Panc1 (cell line): ENCODE results near the gene ROBO3.

Experiments used
- CTCF ChIP-seq: fragments of 450-650 bp; IDR thresholded peaks from 2 replicates; pipeline ENCODE4 v1.5.1; 2017; ENCODE audit warnings: mild to moderate bottlenecking
- POLR2AphosphoS5 ChIP-seq: IDR thresholded peaks from 2 replicates; pipeline ENCODE4 v1.6.1; 2012; ENCODE audit warnings: mild to moderate bottlenecking, low read depth, low read length, moderate library complexity
- REST ChIP-seq, 2 experiments: IDR thresholded peaks; 2 replicates each; pipeline ENCODE4 v1.6.1; 2011 to 2012; ENCODE audit warnings: low read depth in 2 of 2, control low read depth in 1 of 2, low read length in 1 of 2, mild to moderate bottlenecking in 1 of 2, moderate library complexity in 1 of 2; ENCODE audit not compliant: insufficient read depth in 1 of 2

- TF ChIP-seq CTCF (peak; percentile 85), REST (IDR thresholded peaks at IDR 0.05; ENCODE audit: insufficient read depth in 1 of 2, low read depth in 2 of 2, low read length in 1 of 2) (no peak), POLR2AphosphoS5 (no peak)
Observed at GRCh38 chr11:124867700-124868099, 2.5 kb downstream of the ROBO3 start.
